Spleen (tissue), 7 donors: ENCODE measurements around the gene KCNH5.

Experiments used
- CTCF ChIP-seq, 11 experiments: fragments of 200-600 bp in 7 of 11; fragments of 450-650 bp in 4 of 11; sonication (generic) in 4 of 11; IDR thresholded peaks in 8 of 11; conservative IDR thresholded peaks in 3 of 11; 1 replicate in 7 of 11; 2 replicates in 4 of 11; pipeline versions ENCODE4 v1.4.0 to v1.8.0; 2016 to 2021; ENCODE audit warnings: antibody characterized with exemption in 11 of 11, inconsistent platforms in 4 of 11, mild to moderate bottlenecking in 1 of 11
- POLR2AphosphoS5 ChIP-seq, 3 donors: sonication (generic); formaldehyde crosslinking; IDR thresholded peaks; one replicate each; pipeline ENCODE4 v1.5.1; 2017; ENCODE audit warnings: antibody characterized with exemption in 3 of 3
- donor health status: DM: no; HTN: no; CAD: no; lungs with moderate emphysema.
- donor health status: DM: no; HTN: no; CAD: no.
- donor health status: DM: no; HTN: no; CAD: no.

DNA sequence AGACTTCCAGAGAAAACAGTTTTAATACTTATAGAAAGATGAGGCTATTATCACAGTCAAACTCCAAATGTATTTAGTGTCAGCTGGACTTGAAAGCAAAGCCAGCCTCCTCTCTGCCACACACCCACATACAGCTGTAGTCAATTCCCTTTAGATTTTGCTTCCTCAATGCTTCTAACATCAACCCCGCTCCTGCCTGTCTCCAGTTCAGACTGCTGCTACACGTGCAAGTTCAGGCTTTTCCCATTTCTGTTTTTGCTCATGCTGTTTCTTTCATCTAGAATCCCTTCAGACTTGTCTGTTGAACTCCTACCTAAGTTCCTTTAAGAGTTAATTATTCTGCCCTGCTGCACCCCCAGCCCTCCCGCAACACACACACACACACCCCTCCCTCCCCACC, 380.0 kb downstream of the KCNH5 start:
- TF ChIP-seq CTCF (IDR thresholded peaks at IDR 0.05 in 8 of 11, conservative IDR thresholded peaks at IDR 0.05 in 3 of 11) (no peak), POLR2AphosphoS5 (IDR thresholded peaks at IDR 0.05) (no peak)
